ENCODE results near the gene C4orf51. TPM values are rescaled to one million over a fixed set of nuclear protein-coding genes. Genes with fewer than 3 reads are reported as not detected.

C4orf51 gene
- total RNA-seq, 1 donor from 2014 or later: not detected

DNA sequence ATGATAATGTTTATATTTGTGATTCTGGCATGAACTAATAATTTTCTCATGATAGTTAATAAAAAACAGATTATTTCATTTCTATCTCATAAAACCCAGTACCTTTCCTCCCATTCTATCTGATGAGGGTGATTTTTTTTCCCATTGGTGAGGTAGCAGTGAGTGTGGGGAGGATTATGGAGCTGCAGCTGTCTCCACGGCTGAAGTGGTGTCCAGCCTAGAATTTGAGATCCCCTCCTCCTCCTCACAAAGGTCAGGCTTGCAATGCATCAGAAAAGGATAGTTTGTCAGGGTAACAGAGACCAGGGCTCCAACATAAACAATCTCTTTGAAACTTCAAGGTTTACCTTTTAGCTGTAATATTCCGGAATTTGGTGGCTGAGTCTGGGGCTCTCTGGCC lies 60.9 kb downstream of the C4orf51 start:
- Mint-ChIP-seq H3K36me3 (ENCODE audit: low read depth) (no peaks in the 10 kb centered on the region), H3K27me3 (peaks cover 9% of the 10 kb centered on the region), H3K9me3 (peaks cover 6% of the 10 kb centered on the region), H3K4me3 (no peak overlapping the region), H3K27ac (no peak overlapping the region), H3K4me1 (no peaks in the 10 kb centered on the region)
- ChIA-PET POLR2A (no interaction called here), CTCF (no interaction called here)
- ATAC-seq (ENCODE audit: low read depth) (no peak), DNase-seq (no peak)
- TF ChIP-seq, protein P1, sequence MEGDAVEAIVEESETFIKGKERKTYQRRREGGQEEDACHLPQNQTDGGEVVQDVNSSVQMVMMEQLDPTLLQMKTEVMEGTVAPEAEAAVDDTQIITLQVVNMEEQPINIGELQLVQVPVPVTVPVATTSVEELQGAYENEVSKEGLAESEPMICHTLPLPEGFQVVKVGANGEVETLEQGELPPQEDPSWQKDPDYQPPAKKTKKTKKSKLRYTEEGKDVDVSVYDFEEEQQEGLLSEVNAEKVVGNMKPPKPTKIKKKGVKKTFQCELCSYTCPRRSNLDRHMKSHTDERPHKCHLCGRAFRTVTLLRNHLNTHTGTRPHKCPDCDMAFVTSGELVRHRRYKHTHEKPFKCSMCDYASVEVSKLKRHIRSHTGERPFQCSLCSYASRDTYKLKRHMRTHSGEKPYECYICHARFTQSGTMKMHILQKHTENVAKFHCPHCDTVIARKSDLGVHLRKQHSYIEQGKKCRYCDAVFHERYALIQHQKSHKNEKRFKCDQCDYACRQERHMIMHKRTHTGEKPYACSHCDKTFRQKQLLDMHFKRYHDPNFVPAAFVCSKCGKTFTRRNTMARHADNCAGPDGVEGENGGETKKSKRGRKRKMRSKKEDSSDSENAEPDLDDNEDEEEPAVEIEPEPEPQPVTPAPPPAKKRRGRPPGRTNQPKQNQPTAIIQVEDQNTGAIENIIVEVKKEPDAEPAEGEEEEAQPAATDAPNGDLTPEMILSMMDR (IDR thresholded peaks at IDR 0.05): no peak
- intact Hi-C loops (cut with micrococcal nuclease): no loop called here

DNA sequence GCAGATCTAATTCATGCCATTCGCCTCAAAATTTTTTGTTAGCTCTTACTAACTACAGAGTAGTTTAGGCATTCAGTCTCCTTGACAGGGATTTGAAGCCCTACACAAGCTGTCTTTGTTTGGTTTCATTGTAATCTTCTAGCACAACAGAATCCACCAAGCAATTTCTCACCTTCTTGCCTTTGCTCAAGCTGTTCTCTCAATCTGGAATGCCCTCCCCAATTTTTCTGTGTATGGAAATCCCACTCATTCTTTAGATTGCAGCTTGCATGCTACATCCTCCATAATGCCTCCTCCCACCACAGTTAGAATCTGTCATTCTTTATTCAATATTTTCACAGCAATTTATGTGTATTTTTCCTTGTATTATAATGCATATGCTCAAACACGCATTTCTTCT lies 63.7 kb downstream of the C4orf51 start:
- peaks cover 7% of the 10 kb centered on the region for H3K9me3 Mint-ChIP-seq
- TF ChIP-seq, protein P1 (IDR thresholded peaks at IDR 0.05): no peak
- H3K4me1 Mint-ChIP-seq: no peaks in the 10 kb centered on the region
- peaks cover 11% of the 10 kb centered on the region for H3K27me3 Mint-ChIP-seq
- no peak overlapping the region for H3K27ac Mint-ChIP-seq
- no peak for ATAC-seq (ENCODE audit: low read depth)
- no peak overlapping the region for H3K4me3 Mint-ChIP-seq
- intact Hi-C loops (cut with micrococcal nuclease): no loop called here
- H3K36me3 Mint-ChIP-seq (ENCODE audit: low read depth): no peaks in the 10 kb centered on the region
- no peak for DNase-seq
- ChIA-PET CTCF (no interaction called here), POLR2A (no interaction called here)

DNA sequence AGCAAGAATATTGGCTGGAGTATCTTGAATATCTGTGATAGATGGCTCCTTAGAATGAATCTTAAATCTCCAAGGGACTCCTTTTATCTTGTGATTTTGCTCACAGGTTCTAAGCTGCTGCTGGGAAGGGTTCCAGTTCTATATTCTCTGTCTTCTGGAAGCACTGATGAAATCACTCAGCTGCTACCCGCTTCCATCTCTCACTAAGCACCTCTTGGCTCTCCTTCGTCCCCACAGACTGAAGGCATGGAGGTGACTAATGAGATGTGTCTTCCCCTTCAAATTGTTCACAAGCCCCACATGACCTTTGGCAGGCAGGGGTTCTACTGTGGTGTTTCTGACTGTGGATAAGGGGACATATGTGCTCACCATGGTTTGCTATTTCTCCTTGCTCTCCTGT lies 75.9 kb downstream of the C4orf51 start:
- H3K27ac Mint-ChIP-seq: no peak overlapping the region

DNA sequence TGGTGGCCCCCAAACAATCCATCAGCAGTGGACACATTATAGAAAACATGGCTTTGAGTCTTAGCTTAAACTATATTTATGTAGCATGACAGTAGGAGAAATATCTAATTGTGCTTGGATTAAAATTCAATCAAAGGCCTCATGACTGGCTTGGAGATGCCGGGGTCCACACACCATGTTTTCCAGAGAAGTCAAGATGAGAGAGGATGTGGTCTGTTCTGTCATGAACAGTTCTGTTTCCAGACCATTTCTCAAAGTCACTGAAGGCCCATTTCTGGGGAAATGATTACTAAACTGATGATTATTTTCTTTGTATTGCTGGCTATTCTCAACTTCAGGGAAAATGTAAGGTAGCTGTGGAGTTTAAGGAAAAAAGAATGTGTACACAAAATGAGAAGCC lies 76.3 kb downstream of the C4orf51 start:
- intact Hi-C loops (cut with micrococcal nuclease): no loop called here
- no peak overlapping the region for H3K4me3 Mint-ChIP-seq
- H3K9me3 Mint-ChIP-seq: no peaks in the 10 kb centered on the region
- DNase-seq (no peak), ATAC-seq (ENCODE audit: low read depth) (no peak)
- H3K27ac Mint-ChIP-seq: no peak overlapping the region
- no peaks in the 10 kb centered on the region for H3K4me1 Mint-ChIP-seq
- TF ChIP-seq, protein P1 (IDR thresholded peaks at IDR 0.05): no peak
- ChIA-PET POLR2A (no interaction called here), CTCF (no interaction called here)
- H3K36me3 Mint-ChIP-seq (ENCODE audit: low read depth): peaks cover 27% of the 10 kb centered on the region
- H3K27me3 Mint-ChIP-seq: peaks cover 1% of the 10 kb centered on the region

More for the DNA sequence above, 75.9 kb downstream of the C4orf51 start:
- H3K36me3 Mint-ChIP-seq (ENCODE audit: low read depth): peaks cover 22% of the 10 kb centered on the region
- CTCF ChIA-PET: no interaction called here
- DNase-seq (no peak), ATAC-seq (ENCODE audit: low read depth) (no peak)
- intact Hi-C loops (cut with micrococcal nuclease): no loop called here
- TF ChIP-seq, protein P1 (IDR thresholded peaks at IDR 0.05): no peak
- no peaks in the 10 kb centered on the region for H3K4me1 Mint-ChIP-seq
- H3K4me3 Mint-ChIP-seq: no peak overlapping the region
- POLR2A ChIA-PET: no interaction called here
- peaks cover 1% of the 10 kb centered on the region for H3K27me3 Mint-ChIP-seq
- no peaks in the 10 kb centered on the region for H3K9me3 Mint-ChIP-seq

DNA sequence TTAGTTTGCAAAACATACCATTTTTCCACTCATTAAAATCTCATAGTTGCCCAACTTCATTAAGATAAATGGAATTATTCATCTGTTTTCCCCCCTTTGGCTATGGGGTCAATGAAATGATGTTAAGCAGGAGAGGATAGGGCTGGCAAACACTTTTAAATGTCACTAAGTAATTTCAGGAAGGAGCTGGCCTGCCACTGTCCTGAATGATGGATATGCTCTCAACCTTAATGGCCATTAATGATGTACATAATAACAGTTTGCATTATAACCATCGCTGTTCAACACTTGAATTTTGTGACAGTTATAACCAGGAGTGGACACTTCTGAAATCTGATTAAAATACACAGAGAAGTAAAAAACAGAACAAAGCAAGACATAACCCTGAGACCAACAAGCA lies 77.2 kb downstream of the C4orf51 start:
- intact Hi-C loops (cut with micrococcal nuclease): no loop called here
- Mint-ChIP-seq H3K27ac (no peak overlapping the region), H3K4me1 (no peaks in the 10 kb centered on the region), H3K36me3 (ENCODE audit: low read depth) (peaks cover 34% of the 10 kb centered on the region), H3K9me3 (no peaks in the 10 kb centered on the region), H3K4me3 (no peak overlapping the region), H3K27me3 (no peaks in the 10 kb centered on the region)
- TF ChIP-seq, protein P1 (IDR thresholded peaks at IDR 0.05): no peak
- ChIA-PET POLR2A (no interaction called here), CTCF (no interaction called here)
- ATAC-seq (ENCODE audit: low read depth) (no peak), DNase-seq (no peak)
